DND-41 (cell line): ENCODE data around the gene IL21.
A peak's percentile ranks its signal among the peaks of the same experiment; 100 is the strongest.
"Not testable (repeated sequence)": the region's sequence is repeated elsewhere in the genome, so short reads cannot be mapped to it uniquely, and the experiment has no call there.

Experiments
- ATAC-seq: fragments of 200-7000 bp; cut with Tn5 transposase; 3 replicates; pipeline ENCODE4 v1.9.1; 2021; ENCODE audit warnings: low read depth; ENCODE audit not compliant: insufficient read depth
- DNase-seq: peaks from one replicate; pipeline ENCODE4 v3.0.0-alpha.2; 2020
- H2AFZ ChIP-seq: 2 replicates; pipeline ENCODE4 v1.6.0; 2012; ENCODE audit warnings: low read depth, low read length
- H3K27ac ChIP-seq: 2 replicates; pipeline ENCODE4 v1.5.1; 2012; ENCODE audit warnings: low read length, inconsistent platforms
- H3K27me3 ChIP-seq: fragments of 200-600 bp; sonication (generic); 2 replicates; pipeline ENCODE4 v1.6.0; 2012; ENCODE audit warnings: low read length, mild to moderate bottlenecking, inconsistent platforms; ENCODE audit not compliant: insufficient read depth, poor library complexity
- H3K36me3 ChIP-seq: 2 replicates; pipeline ENCODE4 v1.5.1; 2012; ENCODE audit warnings: low read length, inconsistent platforms; ENCODE audit not compliant: insufficient read depth
- H3K4me1 ChIP-seq: 2 replicates; pipeline ENCODE4 v1.5.1; 2012; ENCODE audit warnings: mild to moderate bottlenecking, low read length; ENCODE audit not compliant: insufficient read depth
- H3K4me2 ChIP-seq: 2 replicates; pipeline ENCODE4 v1.6.0; 2012; ENCODE audit warnings: mild to moderate bottlenecking, moderate library complexity, low read length, inconsistent platforms; ENCODE audit not compliant: insufficient read depth
- H3K4me3 ChIP-seq, 2 experiments: fragments of 200-600 bp in 1 of 2; shearing (Covaris generic) in 1 of 2; 2 replicates each; pipeline ENCODE4 v1.5.1; 2012 to 2016; ENCODE audit warnings: inconsistent platforms in 2 of 2, low read length in 2 of 2, mild to moderate bottlenecking in 2 of 2, low read depth in 1 of 2, moderate library complexity in 1 of 2
- H3K79me2 ChIP-seq: 2 replicates; pipeline ENCODE4 v1.6.0; 2012; ENCODE audit warnings: low read length, inconsistent platforms; ENCODE audit not compliant: insufficient read depth
- H3K9ac ChIP-seq: 2 replicates; pipeline ENCODE4 v1.6.0; 2012; ENCODE audit warnings: low read depth, mild to moderate bottlenecking, inconsistent platforms, low read length, moderate library complexity
- H3K9me3 ChIP-seq: 2 replicates; pipeline ENCODE4 v1.5.1; 2012; ENCODE audit warnings: low read length, moderate library complexity, mild to moderate bottlenecking, inconsistent platforms; ENCODE audit not compliant: insufficient read depth, severe bottlenecking
- H4K20me1 ChIP-seq: 2 replicates; pipeline ENCODE4 v1.6.0; 2012; ENCODE audit warnings: low read length; ENCODE audit not compliant: insufficient read depth
- EZH2 ChIP-seq: IDR thresholded peaks from 3 replicates; pipeline ENCODE4 v1.6.1; 2012; ENCODE audit warnings: borderline replicate concordance, low read depth, mild to moderate bottlenecking, moderate library complexity, low read length, inconsistent platforms; ENCODE audit not compliant: severe bottlenecking
- TF ChIP-seq, protein P1 (sequence below): IDR thresholded peaks from 2 replicates; pipeline ENCODE4 v1.5.1; 2012; ENCODE audit warnings: borderline replicate concordance, low read length, moderate library complexity, mild to moderate bottlenecking; ENCODE audit not compliant: poor library complexity, severe bottlenecking; ENCODE audit errors: extremely low read depth

The IL21 gene

DNA sequence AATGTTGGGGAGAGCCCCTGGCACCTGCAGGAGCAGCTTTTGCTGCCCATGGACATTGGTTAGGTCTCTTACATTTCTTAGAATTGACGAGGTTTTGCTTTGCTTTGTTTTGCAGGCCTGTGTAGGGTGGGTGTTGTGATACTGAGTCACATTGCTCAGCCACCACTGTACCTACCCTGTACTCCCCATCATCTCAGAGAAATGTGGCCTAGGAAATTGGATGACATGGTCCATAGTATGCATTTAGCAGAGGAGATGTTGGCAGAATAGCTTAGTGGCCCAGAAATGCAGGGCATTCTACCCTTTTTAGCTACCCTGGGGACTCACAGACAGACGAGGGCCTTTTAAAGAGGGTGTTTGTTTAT is 43.7 kb downstream of the IL21 start:
- Histone ChIP-seq H3K9ac (no peak overlapping the region), H3K4me2 (no peak overlapping the region), H3K4me1 (peaks cover 21% of the 10 kb centered on the region; the same call in 1 of the 2 replicates), H3K36me3 (no peaks in the 10 kb centered on the region), H3K27me3 (peaks cover 23% of the 10 kb centered on the region), H3K79me2 (no peaks in the 10 kb centered on the region), H3K4me3 (no peak overlapping the region), H3K27ac (no peak overlapping the region), H4K20me1 (peaks cover 24% of the 10 kb centered on the region), H2AFZ (no peak overlapping the region), H3K9me3 (peaks cover 12% of the 10 kb centered on the region)
- no peak for DNase-seq
- TF ChIP-seq EZH2: no peak
- TF ChIP-seq, protein P1, sequence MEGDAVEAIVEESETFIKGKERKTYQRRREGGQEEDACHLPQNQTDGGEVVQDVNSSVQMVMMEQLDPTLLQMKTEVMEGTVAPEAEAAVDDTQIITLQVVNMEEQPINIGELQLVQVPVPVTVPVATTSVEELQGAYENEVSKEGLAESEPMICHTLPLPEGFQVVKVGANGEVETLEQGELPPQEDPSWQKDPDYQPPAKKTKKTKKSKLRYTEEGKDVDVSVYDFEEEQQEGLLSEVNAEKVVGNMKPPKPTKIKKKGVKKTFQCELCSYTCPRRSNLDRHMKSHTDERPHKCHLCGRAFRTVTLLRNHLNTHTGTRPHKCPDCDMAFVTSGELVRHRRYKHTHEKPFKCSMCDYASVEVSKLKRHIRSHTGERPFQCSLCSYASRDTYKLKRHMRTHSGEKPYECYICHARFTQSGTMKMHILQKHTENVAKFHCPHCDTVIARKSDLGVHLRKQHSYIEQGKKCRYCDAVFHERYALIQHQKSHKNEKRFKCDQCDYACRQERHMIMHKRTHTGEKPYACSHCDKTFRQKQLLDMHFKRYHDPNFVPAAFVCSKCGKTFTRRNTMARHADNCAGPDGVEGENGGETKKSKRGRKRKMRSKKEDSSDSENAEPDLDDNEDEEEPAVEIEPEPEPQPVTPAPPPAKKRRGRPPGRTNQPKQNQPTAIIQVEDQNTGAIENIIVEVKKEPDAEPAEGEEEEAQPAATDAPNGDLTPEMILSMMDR: no peak
- no peak for ATAC-seq

DNA sequence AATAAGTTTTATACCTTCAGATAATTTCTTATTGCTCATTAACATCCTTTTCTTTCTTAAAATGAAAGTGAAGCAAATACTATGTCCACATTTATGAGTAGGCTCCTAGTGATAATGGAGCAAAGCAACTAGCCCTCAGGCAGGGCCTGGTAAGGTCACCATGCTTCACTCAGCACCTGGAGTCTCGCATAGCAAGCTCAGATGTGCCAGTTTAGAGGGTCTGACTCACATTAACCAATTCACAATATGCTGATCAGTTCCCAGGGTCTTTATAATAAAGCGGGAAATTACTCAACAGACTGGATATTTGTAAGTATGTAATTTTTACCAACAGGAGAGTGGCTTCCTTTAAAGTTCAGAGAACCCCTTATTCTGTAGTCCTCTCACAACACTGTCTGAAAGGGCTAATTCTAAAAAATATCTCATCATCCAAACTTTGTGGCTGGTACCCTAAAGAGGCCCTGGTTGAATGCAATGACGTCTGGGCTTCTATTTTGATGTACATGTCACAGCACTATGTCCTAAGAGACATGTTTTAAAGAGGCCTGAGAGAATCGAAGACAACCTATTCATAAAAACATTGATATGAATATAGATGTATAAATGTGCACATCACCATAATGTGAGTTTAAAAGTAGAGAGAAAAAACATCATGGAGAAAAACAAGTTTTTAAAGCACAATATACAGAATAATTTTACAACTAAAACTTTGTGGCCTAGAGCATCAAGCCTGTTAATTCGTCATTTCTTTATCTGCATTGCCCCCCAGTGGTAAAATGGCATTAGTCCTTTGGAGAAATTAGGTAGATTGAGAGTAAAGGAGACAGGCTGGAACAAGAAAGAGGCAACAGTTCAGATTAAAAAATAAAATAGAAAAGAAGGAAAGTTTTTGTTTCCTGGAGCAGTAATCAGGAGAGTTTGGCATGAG is 44.3 kb downstream of the IL21 start:
- H3K36me3 ChIP-seq: no peaks in the 10 kb centered on the region
- ATAC-seq: no peak
- no peak overlapping the region for H3K4me2 ChIP-seq
- H3K9me3 ChIP-seq: peaks cover 12% of the 10 kb centered on the region
- no peak overlapping the region for H3K27ac ChIP-seq
- DNase-seq: peak; percentile 16
- peaks cover 21% of the 10 kb centered on the region; the same call in 1 of the 2 replicates for H3K4me1 ChIP-seq
- H3K9ac ChIP-seq: no peak overlapping the region
- H4K20me1 ChIP-seq: peaks cover 21% of the 10 kb centered on the region
- H2AFZ ChIP-seq: no peak overlapping the region
- no peaks in the 10 kb centered on the region for H3K79me2 ChIP-seq
- H3K4me3 ChIP-seq: no peak overlapping the region
- TF ChIP-seq EZH2: no peak
- TF ChIP-seq, protein P1: peak; percentile 70
- H3K27me3 ChIP-seq: peaks cover 20% of the 10 kb centered on the region

DNA sequence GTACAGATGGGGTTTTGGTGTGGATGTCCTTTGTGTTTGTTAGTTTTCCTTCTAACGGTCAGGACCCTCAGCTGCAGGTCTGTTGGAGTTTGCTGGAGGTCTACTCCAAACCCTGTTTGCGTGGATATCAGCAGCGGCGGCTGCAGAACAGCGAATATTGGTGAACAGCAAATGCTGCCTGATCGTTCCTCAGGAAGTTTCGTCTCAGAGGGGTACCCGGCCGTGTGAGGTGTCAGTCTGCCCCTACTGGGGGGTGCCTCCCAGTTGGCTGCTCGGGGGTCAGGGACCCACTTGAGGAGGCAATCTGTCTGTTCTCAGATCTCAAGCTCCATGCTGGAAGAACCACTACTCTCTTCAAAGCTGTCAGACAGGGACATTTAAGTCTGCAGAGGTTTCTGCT is 46.5 kb downstream of the IL21 start:
- H3K27me3 ChIP-seq: peaks cover 13% of the 10 kb centered on the region
- DNase-seq, H3K9ac ChIP-seq, H2AFZ ChIP-seq, H3K4me2 ChIP-seq, H3K4me3 ChIP-seq, H3K27ac ChIP-seq, ATAC-seq, H3K36me3 ChIP-seq, H3K79me2 ChIP-seq: not testable (repeated sequence)
- H3K9me3 ChIP-seq: peaks cover 12% of the 10 kb centered on the region
- H3K4me1 ChIP-seq: peaks cover 19% of the 10 kb centered on the region; the same call in 1 of the 2 replicates
- peaks cover 19% of the 10 kb centered on the region for H4K20me1 ChIP-seq

DNA sequence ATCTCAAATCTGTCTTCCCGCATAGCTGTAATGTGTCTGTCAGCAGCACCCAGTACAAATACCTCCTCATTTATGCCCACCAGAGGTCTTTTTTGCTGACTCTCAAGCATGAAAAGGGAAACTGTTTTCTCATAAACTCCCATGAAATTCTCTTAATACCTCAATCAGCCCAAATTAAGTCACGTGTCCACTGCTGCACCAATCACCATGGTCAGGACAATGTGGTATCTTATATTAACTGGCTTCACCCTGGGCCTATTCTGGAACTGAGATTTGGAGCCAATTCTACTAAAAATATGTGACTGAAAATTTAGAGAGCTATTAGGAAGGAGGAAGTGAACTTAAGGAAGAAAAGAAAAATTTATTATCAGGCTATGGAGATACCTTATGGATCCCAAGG is 58.4 kb downstream of the IL21 start:
- TF ChIP-seq, protein P1: no peak
- no peak for TF ChIP-seq EZH2
- Histone ChIP-seq H4K20me1 (no peaks in the 10 kb centered on the region), H3K4me1 (no peaks in the 10 kb centered on the region), H3K9me3 (no peaks in the 10 kb centered on the region), H2AFZ (no peak overlapping the region), H3K79me2 (no peaks in the 10 kb centered on the region), H3K4me3 (no peak overlapping the region), H3K27me3 (peaks cover 29% of the 10 kb centered on the region), H3K36me3 (no peaks in the 10 kb centered on the region), H3K4me2 (no peak overlapping the region), H3K27ac (no peak overlapping the region), H3K9ac (no peak overlapping the region)
- DNase-seq (no peak), ATAC-seq (no peak)
